Stimulated activated CD8-positive, alpha-beta memory T cell treated with anti-CD3 and anti-CD28 coated beads, Interleukin-12 subunit alpha, Interleukin-12 subunit beta, amount 100 ng/mL, for 1 hour (primary cell): Measurements from ENCODE around the gene INTS6.

ENCODE experiments used
- DNase-seq: peaks from one replicate; pipeline ENCODE4 v3.0.0-alpha.2; 2020; ENCODE audit warnings: low read depth

Gene INTS6

DNA sequence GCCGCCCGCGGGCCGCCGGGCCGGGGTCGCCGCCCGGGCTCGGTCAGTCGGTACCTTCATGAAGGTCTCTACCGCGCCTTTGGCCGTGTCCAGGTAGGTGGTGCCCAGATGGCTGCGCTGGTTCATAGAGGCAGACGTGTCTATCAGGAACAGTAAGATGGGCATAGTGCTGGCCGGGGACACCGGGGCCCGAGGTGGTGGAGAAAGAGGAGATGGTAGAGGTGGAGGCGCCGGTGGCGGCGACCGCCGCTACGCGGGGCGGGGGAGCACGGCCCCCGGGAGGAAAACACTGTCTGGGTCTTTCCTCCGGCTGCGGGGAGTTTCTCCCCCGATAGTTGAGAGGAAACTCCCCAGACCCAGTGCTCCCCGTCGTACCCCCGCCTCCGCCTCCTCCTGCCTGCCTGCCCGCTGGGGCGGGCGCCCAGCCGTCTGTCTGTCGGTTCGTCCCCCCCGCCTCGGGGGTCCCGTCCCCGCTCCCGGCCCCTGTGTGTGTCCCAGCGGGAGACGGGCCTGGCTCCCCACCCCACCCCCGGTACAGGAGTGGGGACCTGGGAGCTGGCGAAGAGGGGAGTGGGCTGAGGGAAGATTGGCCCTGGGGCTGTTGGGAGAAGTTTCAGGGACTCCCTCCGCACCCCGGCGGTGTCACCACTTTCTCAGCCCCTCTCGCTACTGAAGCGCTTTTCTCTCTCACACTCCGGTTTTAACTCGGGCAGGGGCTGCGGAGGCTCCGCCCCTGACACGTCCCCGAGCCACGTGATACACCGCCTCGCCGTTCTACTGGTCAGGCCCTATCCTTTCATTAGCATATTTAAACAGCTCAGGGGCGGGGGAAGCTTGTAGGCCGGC, at the start of gene INTS6:
Gene INTS6 (minus strand): TSS at position 676 of the 846 bp plus-strand sequence. CDS start 511 bp downstream, at position 165.
- DNase-seq = peak; percentile 98

GRCh38 chr13:51502153-51502651, 49.4 kb upstream of the INTS6 start:
- no peak for DNase-seq

- DNase-seq = no peak
Observed at GRCh38 chr13:51501592-51502152, 48.8 kb upstream of the INTS6 start.

GRCh38 chr13:51501096-51501495, 48.3 kb upstream of the INTS6 start:
- no peak for DNase-seq

DNA sequence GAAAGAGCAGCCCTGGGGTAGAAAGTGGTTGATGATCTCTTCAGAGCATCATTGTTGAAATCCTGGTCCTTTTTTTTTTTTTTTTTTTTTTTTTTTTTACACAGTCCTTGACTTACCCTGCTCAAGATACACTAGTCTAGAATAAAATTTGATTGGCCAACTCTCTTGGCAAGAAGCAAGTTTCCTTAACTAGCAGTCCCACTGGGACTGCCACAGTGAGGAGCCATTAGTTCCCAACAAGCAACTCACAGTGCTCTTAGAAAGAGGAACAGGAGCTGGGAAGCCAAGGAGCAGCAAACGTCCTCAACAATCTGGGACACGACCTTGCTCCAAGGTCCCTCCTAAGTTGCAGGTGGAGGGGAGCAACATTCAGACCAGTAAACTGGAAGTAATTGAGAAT, 47.9 kb upstream of the INTS6 start:
- no peak for DNase-seq

GRCh38 chr13:51499841-51500240, 47.0 kb upstream of the INTS6 start:
- DNase-seq = no peak

GRCh38 chr13:51495316-51495715, 42.5 kb upstream of the INTS6 start:
- no peak for DNase-seq

DNA sequence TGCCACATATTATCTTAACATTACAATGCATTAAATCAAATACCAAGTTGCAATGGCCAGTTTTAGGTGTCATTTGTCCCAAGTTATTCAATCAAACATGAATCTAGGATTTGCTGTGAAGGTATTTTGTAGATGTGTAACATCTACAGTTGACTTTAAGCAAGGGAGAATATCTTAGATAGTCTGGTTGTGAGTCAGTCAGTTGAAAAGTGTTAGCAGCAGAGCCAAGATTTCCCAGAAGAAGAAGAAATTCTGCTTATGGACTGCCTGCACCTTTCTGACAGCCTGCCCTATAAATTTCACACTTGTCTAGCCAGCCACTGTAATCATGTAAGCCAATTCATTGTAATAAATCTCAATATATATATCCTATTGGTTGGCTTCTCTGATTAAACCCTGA, 41.3 kb upstream of the INTS6 start:
- DNase-seq = no peak

DNA sequence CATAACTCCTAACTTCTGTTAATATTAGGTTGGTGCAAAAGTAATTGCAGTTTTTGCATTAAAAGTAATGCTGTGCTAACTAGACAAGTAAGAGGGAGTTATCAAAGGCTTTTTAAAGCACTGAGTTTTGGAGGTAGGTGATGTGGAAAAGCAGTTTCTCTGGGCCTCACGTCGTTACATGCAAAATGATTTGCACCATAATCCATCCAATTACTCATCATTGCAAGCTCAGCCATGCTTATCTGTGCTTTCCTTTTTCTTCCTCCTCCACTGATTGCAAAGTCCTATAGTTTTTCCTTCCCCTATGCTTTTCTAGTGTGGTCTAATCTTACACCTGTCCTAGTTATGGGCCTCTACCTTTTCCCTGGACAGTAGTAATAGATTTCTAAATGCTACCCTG, 35.4 kb upstream of the INTS6 start:
- DNase-seq = no peak

DNA sequence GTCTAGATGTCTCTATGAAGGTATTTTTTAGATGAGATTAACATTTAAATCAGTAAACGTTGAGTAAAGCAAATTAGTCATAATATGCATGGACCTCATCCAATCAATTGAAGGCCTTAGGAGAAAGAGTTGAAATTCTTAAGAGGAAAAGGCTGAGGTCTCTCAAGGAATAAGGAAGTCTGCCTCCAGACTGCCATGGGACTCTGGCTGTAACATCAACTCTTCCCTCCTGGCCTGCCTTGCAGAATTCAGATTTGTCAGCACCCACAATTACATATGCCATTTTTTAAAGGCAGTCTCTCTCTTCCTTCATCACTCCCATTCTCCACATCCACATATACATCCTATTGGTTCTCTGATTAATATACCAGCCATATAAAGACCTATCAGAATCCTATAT, 28.8 kb upstream of the INTS6 start:
- no peak for DNase-seq

GRCh38 chr13:51479199-51479523, 26.3 kb upstream of the INTS6 start:
- DNase-seq = no peak

- DNase-seq = no peak
Observed at GRCh38 chr13:51478418-51479198, 25.8 kb upstream of the INTS6 start.

DNA sequence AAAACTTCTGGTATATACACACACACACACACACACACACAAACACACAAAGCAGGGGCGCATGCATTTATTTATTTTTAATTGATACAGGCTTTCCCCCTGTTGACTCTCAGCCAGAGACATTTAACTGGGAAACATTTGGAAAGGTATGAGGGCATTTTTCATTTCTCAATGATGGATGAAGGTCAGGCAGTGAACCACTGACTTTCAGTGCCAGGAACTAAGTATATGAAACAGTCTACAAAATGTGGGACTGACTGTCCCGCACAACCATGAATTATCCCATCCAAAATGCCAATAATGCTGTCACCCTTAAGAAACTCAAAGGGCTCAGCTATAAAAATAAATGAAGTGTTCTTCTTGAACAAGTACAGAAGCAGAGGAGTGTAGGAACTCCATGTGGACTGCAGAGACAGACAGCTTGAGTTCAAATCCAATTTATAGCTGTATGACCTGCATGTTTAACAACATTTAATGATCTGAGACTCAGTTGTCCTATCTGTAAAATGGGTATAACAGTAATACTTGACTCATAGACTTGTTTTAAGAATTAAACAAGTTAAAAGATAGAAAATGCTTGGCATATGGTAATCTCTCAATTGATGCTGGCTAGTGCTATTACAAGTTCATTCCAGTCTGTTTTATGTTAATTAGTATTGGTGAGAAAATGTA, 25.0 kb upstream of the INTS6 start:
- DNase-seq = no peak

DNA sequence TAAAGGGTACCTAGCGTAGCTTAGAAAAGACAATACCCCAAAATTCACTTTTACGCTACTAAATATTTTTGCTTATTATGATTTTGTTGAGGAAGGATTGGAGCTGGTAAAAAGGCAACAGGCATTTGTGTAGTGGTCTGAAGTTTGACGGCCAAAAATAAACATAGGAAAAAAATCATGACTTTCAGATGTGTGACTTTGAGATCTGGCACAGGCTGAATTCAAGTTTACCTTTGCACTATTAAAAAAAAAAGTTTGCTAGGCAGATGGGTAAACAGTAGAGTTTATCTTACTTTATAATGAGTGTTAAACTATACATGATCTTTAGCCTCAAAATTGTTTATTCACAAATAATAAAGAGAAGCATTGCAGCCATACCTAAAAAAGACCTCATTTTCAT, 24.3 kb upstream of the INTS6 start:
- no peak for DNase-seq

DNA sequence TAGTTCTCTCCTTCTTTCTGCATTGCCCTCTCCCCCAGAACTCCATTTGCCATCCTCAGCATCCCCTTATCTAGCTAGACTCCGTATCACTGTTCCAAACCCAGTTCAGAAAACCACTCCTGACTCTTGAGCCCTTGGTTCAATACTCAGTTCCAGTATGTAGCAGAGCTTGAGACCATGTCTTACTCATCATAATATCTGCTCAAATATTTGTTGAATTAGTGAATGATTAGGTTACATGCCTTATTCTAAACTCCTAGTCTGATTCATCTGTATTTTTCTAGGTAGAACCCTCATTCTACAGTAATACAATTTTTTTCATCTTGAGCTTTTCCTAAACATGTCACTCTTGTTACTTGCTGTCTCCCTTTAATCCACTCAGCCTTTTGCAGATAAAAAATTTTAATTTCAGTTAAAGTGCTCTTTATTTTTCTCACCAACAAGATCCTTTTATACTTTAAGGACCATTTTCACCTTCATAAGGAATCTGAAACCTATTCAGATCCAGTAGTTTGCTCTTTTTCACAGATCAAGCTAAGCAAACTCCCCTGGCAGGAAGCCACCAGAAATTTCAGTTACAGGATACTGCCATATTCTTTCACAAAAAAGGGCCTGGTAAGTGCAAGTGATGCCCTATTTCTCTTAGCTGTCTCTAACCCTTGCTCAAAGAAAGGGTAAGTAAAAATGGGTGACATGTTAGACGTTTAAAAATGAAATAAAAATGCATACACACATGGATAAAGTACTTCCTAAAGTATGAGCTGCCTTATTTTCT, 23.1 kb upstream of the INTS6 start:
- no peak for DNase-seq

DNA sequence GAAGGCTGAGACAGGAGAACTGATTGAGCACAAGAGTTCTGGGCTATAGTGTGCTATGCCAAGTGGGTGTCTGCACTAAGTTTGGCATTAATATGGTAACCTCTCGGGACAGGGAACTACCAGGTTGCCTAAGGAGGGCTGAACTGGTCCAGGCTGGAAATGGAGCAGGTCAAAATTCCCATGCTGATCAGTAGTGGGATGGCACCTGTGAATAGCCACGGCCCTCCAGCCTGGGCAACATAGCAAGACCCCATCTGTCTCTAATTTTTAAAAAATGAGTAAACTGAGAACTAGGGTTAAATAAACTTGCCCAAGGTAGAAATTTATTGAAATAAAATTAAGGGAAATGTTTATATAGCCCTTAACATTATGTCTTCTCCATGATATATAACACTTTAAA, 17.0 kb upstream of the INTS6 start:
- DNase-seq = no peak

- DNase-seq = no peak
Observed at GRCh38 chr13:51467730-51468129, 14.9 kb upstream of the INTS6 start.

DNA sequence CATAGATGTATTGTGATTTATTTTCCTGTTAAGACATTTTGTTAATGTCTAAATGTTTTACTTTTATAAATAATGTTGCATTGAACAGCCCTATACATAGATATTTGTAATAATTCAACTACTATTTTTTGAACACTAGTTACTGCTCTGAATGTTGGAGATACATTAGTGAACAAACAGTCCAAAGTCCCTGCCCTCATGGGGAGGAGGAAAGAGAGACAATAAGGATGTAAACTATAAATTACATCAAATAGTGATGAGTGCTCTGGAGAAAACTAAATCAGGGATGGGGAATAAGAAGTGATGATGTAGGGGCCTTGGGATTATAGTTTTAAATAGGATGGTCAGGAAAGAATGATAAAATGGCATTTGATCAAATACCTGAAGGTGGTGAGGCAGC, 12.3 kb upstream of the INTS6 start:
- no peak for DNase-seq

DNA sequence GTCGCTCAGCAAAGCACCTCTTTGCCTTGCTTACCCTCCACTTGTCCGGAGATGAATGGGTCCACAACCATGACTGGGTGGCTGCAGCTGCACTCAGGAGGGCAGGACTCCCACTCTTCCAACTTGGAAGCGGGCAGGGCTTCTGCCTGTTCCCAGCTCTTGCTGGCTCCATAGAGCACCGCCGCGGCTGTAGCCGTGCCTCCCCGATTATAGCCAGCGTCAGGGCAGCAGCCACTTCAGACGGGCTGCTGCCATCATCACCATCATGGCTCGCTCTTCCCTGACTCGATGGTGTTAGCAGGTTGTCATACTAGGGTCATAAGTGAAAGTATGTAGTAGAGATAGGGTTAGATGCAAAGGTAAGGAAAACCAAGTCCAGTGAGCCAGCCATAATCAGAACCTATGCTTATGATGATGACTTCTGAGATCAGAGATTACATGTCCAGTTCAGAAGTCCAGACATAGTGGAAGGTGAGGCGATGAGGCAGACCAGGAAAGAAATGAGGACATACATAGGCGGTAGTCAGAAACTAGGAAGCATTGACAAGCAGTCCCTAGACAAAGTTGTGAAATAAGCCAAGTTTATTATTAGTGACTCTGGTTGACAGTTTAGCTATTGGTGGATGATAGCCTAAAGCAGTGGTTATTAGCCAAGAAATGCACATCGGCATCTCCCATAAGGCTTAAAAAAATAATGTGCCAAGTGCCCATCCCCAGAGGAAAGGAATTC, 4.4 kb upstream of the INTS6 start:
- no peak for DNase-seq

GRCh38 chr13:51456510-51456909, 3.7 kb upstream of the INTS6 start:
- no peak for DNase-seq

- no peak for DNase-seq
Observed at GRCh38 chr13:51455532-51455931, 2.7 kb upstream of the INTS6 start.
